Measurements from ENCODE around the gene MYBBP1A. TPM values are rescaled to one million over a fixed set of nuclear protein-coding genes. Genes with fewer than 3 reads are reported as not detected.
A peak's percentile ranks its signal among the peaks of the same experiment; 100 is the strongest.

MYBBP1A gene
- total and polyA plus RNA-seq, 9 donors = 12.7 to 71.4 (median 45.5) TPM

DNA sequence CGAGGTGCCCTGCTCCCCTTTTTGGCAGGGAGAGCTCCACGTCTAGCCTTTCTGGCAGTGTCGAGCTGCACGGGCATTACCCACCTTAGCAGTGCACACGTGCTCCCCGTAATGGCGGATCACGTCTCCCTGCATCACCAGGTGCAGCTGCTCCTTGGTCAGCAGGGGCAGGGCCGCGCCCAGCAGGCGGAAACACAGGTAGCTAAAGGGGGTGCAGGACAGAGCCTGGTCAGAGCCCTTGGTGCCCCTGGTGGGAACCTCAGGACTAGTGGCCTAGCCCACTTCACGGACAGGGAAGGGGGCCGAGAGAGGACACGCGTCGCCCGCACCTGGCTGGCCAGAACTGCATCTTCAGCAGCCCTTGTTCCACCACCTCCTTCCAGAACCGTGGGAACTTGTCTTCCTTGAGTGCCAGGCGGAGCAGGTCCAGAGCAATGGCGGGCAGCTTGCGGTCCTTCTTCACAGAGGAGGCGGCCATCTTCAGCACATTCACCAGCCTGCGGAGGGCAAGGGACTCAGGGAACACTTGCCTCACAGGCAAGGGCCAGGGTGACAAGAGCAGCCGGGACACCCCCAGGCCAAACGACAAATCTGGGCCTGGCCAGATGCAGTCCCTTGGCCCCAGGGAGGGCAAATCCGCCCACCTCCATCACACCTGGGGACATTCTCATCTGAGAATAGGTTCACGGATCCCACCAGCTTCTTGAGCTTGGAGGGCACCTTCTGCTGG lies 3.2 kb downstream of the MYBBP1A start:
- Histone ChIP-seq H3K27ac (no peak overlapping the region), H3K9me3 (no peaks in the 10 kb centered on the region), H3K4me1 (ENCODE audit: insufficient read depth) (peaks cover 9% of the 10 kb centered on the region), H3K27me3 (no peaks in the 10 kb centered on the region), H3K4me3 (no peak overlapping the region), H3K36me3 (no peaks in the 10 kb centered on the region)
- TF ChIP-seq POLR2A (IDR thresholded peaks at IDR 0.05) (no peak), CTCF (IDR thresholded peaks at IDR 0.05) (no peak), EP300 (IDR thresholded peaks at IDR 0.05) (no peak)
- intact Hi-C loops (cut with DNase I) = loop anchor here in 1 of 4 donors (10.0 kb wide), 1 partner anchor 127 kb away; no protein-coding TSS in a partner anchor
- 91 to 93% (median 92%) methylated on average over 25 to 27 of the region's 27 CpGs for WGBS, 3 donors
- peak in 1 of 5 donors; percentile 11 for DNase-seq

- WGBS, 3 donors = 81 to 90% (median 88%) methylated on average over 8 of the region's 8 CpGs
- H3K36me3 ChIP-seq = no peaks in the 10 kb centered on the region
- no peak overlapping the region for H3K27ac ChIP-seq
- TF ChIP-seq EP300 (IDR thresholded peaks at IDR 0.05) (no peak), POLR2A (IDR thresholded peaks at IDR 0.05) (no peak), CTCF (IDR thresholded peaks at IDR 0.05) (no peak)
- no peaks in the 10 kb centered on the region for H3K9me3 ChIP-seq
- intact Hi-C loops (cut with DNase I) = loop anchor here in 1 of 4 donors (10.0 kb wide), 1 partner anchor 126 kb away; no protein-coding TSS in a partner anchor
- H3K4me3 ChIP-seq = no peak overlapping the region
- H3K4me1 ChIP-seq (ENCODE audit: insufficient read depth) = peaks cover 9% of the 10 kb centered on the region
- no peak for DNase-seq
- H3K27me3 ChIP-seq = no peaks in the 10 kb centered on the region
Observed at GRCh38 chr17:4551141-4551540, 4.0 kb downstream of the MYBBP1A start.

GRCh38 chr17:4550534-4551039 lies 4.6 kb downstream of the MYBBP1A start:
- no peak for TF ChIP-seq POLR2A (IDR thresholded peaks at IDR 0.05)
- no peak for TF ChIP-seq CTCF (IDR thresholded peaks at IDR 0.05)
- TF ChIP-seq EP300 (IDR thresholded peaks at IDR 0.05) = no peak
- WGBS, 3 donors = 92 to 93% (median 93%) methylated on average over 16 of the region's 16 CpGs
- no peak overlapping the region for H3K4me3 ChIP-seq
- no peaks in the 10 kb centered on the region for H3K36me3 ChIP-seq
- peaks cover 5% of the 10 kb centered on the region for H3K4me1 ChIP-seq (ENCODE audit: insufficient read depth)
- H3K27me3 ChIP-seq = no peaks in the 10 kb centered on the region
- intact Hi-C loops (cut with DNase I) = loop anchor here in 1 of 4 donors (10.0 kb wide), 1 partner anchor 126 kb away; no protein-coding TSS in a partner anchor
- no peak for DNase-seq
- no peak overlapping the region for H3K27ac ChIP-seq
- no peaks in the 10 kb centered on the region for H3K9me3 ChIP-seq

GRCh38 chr17:4549781-4550533 lies 5.2 kb downstream of the MYBBP1A start:
- no peak overlapping the region for H3K4me3 ChIP-seq
- DNase-seq = no peak
- H3K36me3 ChIP-seq = no peaks in the 10 kb centered on the region
- no peak overlapping the region for H3K27ac ChIP-seq
- no peaks in the 10 kb centered on the region for H3K9me3 ChIP-seq
- TF ChIP-seq EP300 (IDR thresholded peaks at IDR 0.05) (no peak), POLR2A (IDR thresholded peaks at IDR 0.05) (no peak), CTCF (IDR thresholded peaks at IDR 0.05) (no peak)
- intact Hi-C loops (cut with DNase I) = loop anchor here in 1 of 4 donors (10.0 kb wide), 1 partner anchor 125 kb away; no protein-coding TSS in a partner anchor
- 80 to 89% (median 84%) methylated on average over 23 to 25 of the region's 25 CpGs for WGBS, 3 donors
- peaks cover 5% of the 10 kb centered on the region for H3K4me1 ChIP-seq (ENCODE audit: insufficient read depth)
- H3K27me3 ChIP-seq = no peaks in the 10 kb centered on the region
